Gastroesophageal sphincter (tissue), 3 donors: Measurements from ENCODE around the gene SAT2.

Source experiments
- EP300 ChIP-seq: sonication (generic); formaldehyde crosslinking; IDR thresholded peaks from one replicate; pipeline ENCODE4 v1.6.1; 2017; ENCODE audit warnings: antibody characterized with exemption, mild to moderate bottlenecking
- POLR2A ChIP-seq, 2 donors: fragments of 450-650 bp; IDR thresholded peaks; one replicate each; pipeline ENCODE4 v1.6.1; 2017; ENCODE audit warnings: antibody characterized with exemption in 2 of 2, mild to moderate bottlenecking in 2 of 2, moderate library complexity in 1 of 2
- POLR2AphosphoS5 ChIP-seq: sonication (generic); formaldehyde crosslinking; IDR thresholded peaks from one replicate; pipeline ENCODE4 v1.6.1; 2017; ENCODE audit warnings: antibody characterized with exemption
- TF ChIP-seq, protein P1 (sequence below), 4 experiments: fragments of 200-600 bp in 2 of 4; fragments of 450-650 bp in 2 of 4; sonication (generic) in 1 of 4; IDR thresholded peaks; one replicate each; pipeline ENCODE4 v1.5.1; 2017 to 2019; ENCODE audit warnings: antibody characterized with exemption in 4 of 4, mild to moderate bottlenecking in 2 of 4, moderate library complexity in 2 of 4

DNA sequence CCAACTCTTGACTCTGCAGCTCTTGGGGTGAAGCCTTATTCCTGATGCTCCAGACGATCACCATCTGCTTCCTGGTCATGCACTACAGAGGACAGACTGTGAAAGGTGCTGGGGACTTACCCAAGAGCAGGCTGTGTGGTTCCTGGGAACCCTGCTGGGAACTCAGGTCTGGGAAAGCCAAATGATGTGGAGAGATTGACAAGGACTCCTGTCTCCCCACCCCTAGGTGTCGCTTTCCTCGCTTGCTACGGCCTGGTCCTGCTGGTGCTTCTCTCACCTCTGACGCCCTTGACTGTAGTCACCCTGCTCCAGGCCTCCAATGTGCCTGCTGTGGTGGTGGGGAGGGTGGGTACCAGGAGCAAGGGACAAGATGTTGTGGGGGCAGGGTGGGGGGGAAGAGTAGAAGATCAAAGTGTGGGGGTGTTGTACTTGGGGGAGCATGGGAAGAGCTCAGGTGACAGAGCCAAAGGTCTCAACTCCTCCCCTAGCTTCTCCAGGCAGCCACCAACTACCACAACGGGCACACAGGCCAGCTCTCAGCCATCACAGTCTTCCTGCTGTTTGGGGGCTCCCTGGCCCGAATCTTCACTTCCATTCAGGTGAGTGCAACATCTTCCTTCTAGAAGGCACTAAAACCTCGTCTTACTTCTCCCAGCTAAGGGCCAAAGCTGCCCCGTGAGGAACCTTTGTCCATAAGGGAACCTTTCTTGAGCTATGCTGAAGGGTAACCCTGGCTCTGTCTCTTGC lies 40.8 kb downstream of the SAT2 start:
- TF ChIP-seq, protein P1, sequence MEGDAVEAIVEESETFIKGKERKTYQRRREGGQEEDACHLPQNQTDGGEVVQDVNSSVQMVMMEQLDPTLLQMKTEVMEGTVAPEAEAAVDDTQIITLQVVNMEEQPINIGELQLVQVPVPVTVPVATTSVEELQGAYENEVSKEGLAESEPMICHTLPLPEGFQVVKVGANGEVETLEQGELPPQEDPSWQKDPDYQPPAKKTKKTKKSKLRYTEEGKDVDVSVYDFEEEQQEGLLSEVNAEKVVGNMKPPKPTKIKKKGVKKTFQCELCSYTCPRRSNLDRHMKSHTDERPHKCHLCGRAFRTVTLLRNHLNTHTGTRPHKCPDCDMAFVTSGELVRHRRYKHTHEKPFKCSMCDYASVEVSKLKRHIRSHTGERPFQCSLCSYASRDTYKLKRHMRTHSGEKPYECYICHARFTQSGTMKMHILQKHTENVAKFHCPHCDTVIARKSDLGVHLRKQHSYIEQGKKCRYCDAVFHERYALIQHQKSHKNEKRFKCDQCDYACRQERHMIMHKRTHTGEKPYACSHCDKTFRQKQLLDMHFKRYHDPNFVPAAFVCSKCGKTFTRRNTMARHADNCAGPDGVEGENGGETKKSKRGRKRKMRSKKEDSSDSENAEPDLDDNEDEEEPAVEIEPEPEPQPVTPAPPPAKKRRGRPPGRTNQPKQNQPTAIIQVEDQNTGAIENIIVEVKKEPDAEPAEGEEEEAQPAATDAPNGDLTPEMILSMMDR (IDR thresholded peaks at IDR 0.05), result peak in 1 of 4 experiments; percentile 25
- TF ChIP-seq POLR2A (IDR thresholded peaks at IDR 0.05), result no peak
- no peak for TF ChIP-seq POLR2AphosphoS5
- TF ChIP-seq EP300, result no peak
